COLO829 (cell line): ENCODE measurements around the gene KATNB1.
"Not testable (repeated sequence)": the region's sequence is repeated elsewhere in the genome, so short reads cannot be mapped to it uniquely, and the experiment has no call there.

ENCODE experiments used
- DNase-seq: peaks from one replicate; pipeline ENCODE4 v3.0.0; 2012; ENCODE audit warnings: low spot score

KATNB1 gene

GRCh38 chr16:57725976-57726375, 9.6 kb upstream of the KATNB1 start:
- DNase-seq: no peak

DNA sequence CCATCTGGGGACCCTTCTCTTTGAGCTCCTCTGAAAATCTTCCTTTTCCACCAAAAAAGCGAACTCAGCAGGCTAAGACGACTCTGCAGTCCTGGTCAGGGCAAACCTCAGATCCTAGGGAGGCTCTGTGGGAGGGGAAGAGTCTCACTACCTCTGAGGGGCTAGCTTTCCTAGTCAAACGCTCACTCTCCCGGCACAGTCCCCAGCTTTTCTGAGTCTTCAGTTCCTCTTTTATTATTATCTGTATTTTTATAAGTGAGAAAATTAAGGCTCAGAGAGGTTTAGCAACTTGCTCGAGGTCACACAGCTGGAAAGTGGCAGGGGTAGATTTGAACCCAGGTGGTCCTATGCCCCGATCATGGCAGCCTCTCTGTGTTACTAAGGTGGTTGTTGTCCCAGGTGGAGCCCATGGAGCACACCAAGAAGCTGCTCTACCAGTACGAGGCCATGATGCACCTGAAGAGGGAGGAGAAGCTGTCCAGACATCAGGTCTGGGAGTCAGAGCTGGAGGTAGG, 9.1 kb upstream of the KATNB1 start:
- no peak for DNase-seq

DNA sequence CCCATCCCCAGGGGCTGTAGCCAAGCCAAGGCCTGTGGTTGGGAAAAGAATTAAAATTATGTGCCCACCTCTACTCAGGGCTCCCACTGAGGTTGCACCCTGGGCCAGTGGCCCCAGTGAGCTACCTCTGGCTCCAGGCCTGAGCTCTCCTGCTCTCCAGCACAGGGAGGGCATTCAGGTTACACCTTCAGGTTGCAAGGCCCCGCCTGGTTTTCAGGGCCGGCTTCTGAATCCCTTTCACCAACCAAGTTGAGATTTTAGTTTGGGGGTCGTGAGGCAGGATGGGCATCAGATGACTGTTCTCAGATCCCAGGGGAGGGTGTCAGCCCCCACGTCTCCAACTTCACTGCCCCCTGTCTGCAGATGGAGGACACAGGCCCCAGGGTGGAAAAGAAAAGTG, 8.0 kb upstream of the KATNB1 start:
- no peak for DNase-seq

GRCh38 chr16:57728336-57729181, 7.0 kb upstream of the KATNB1 start:
- DNase-seq: no peak

GRCh38 chr16:57729182-57729484, 6.4 kb upstream of the KATNB1 start:
- DNase-seq: no peak

DNA sequence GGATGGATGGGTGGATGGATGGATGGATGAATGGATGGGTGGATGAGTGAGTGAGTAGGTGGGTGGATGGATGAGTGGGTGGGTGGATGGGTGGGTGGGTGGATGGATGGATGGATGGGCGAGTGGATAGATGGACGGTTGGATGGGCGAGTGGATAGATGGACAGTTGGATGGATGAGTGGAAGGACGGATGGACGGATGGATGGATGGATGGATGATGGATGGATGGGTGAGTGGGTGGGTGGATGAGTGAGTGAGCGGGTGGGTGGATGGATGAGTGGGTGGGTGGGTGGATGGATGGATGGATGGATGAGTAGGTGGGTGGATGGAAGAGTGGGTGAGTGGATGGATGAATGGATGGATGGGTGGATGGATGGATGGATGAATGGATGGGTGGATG, 5.7 kb upstream of the KATNB1 start:
- not testable (repeated sequence) for DNase-seq

GRCh38 chr16:57730771-57731730, 4.5 kb upstream of the KATNB1 start:
- no peak for DNase-seq

GRCh38 chr16:57732037-57732436, 3.5 kb upstream of the KATNB1 start:
- peak; percentile 8 for DNase-seq

GRCh38 chr16:57732714-57733113, 2.9 kb upstream of the KATNB1 start:
- DNase-seq: no peak

GRCh38 chr16:57734308-57734924, 1.2 kb upstream of the KATNB1 start:
- no peak for DNase-seq

DNA sequence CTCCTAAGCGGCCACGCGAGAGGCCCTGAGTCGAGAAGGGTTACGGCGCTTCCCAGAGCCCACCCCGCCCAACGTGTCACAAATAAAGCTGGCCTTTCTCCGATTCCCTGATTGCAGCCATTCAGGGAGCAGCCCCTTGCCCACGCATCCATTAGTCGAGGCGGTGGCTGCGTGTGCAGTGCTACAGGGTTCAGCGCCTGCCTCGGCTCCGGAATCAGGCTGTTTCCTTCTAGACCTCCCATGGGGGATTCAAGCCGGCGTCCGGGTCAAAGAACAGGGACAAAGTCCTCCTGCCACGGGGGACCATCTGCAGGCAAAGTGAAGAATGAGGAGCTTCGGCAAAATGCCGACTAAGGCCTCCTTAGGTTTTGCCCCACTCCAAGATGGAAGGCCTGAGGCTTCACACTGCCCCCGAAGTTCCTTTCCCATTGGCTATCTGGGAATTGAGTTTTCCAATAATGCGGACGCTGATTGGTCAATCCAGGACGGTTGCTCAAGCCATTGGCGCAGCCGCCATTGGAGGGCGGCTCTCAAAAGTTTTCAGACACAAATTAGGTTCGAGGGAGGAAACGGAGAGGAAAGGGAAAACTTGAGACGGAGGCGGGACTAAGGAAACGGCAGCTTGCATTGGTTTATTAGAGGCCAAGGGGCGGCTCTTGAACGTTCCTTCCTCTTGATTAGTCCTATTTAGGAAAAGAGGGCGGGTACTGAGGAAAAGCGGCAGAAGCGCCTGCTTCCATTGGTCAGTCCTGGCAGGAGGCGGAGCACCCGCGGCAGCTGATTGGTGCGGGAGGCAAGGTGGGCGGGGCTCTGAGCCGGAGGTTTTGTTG, 430 bp upstream of the KATNB1 start:
- peak; percentile 91 for DNase-seq

DNA sequence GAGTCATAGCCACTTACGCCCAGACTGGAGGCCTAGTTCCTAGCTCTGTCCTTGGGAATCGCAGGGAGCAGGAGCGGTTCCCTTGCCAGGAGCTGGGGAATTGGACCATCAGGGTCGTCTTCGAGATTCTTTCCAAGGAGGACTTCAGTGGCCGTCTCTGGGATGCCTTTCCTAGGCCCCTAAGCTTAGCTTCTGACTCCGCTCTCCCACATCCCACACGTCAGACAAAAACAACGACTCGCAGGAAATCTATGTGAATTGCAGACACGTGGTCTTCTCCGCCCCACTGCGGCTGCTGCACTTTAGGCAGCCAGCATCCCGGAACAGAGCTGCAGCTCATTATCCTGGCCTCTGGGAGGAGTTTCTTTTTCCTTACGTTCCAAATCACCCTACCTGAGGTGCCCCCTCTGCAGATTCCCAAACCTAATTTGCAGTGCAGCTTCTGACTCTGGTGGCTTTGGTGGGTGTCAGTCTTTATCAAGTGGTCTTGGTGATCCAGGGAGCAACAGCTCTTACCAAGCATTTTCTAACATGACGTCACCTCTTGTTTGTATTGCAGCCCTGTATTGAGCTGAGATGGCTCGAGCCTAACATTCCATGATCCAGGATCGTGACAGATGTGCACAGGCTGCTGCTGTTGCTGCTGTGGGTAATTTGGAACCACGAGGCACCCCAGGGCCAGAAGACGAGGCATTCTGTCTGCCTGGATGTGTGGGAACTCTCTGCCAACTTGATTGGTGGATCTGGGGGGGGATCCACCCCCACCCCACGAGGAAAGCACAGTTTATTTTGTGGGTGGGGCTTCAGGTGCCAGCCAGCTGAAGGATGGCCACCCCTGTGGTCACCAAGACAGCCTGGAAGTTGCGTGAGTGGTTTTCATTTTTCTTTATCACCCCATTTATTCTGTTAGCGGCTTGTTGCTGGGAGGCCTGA, 1.1 kb downstream of the KATNB1 start:
- peak; percentile 47 for DNase-seq

DNA sequence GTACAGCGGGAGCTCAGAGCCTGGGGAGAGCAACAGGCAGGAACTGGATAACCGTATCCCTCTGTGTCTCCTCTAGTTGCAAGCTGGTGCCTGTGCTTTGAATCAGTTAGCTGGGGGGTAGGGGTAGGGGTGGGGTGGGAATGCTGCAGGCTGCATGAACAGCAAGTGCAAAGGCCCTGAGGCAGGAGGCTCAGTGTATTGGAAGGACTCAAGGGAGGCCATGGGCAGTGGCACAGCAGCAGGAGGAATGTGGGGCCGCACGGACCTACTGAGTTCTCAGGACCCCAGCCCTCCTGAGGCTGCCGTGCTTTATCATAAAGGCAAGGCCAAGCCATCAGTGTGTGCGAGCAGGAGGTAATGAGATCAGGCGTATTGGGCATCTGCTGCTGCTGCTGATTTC, 3.3 kb downstream of the KATNB1 start:
- no peak for DNase-seq

DNA sequence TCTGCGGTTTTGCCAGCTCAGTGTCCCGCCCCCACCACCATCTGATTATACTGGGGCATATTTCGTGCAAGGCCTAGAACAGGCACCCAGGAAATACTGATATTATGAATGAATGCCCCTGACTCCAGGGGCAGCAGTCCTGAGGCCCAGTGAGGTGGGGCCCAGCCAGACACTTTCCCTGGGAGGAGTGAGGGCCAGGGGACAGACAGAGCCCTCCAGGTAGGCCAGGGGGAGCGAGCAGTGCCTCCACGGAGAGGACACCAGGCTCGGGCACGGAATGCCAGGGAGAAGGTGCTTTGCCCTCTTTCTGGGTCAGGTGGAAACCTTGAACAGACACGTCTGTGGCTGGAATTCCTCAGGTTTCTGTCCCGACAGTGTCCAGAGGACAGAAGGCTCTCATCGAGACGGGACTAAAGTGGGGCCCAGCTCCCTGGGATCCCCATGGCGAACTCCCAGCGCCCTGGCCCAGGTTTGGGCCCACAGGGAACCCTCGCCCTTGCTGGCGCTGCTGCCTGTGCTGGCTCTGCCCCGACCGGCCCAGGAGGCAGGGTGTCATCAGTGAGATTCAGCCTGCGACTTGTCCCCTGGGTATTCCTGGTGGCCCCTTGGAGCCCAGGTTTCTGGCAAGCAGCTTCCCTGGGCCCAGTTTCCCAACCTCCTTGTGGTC, 4.3 kb downstream of the KATNB1 start:
- DNase-seq: no peak

- no peak for DNase-seq
These were observed 5.0 kb downstream of the KATNB1 start for GRCh38 chr16:57740423-57741071.

DNA sequence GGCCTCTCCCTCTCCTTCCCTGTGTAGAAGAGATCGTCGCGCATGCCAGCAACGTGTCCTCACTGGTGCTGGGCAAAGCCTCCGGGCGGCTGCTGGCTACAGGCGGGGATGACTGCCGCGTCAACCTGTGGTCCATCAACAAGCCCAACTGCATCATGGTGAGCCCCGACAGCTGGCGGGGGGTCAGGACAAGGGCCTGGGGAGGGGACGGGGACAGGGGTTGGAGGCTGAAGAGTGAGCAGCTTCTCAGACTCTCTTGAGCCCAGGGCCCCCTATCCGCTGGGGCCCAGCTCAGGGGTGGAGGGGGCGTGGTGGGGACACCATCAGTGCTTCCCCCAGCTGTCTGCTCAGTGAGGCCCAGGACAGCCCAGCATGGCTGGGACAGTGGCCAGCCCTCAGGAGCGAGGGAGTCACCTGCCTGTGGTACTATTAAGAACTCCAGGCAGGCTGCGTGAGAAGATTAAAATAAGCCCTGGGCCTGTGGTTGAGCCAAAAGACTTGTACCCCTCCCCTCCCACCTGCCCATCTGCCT, 6.2 kb downstream of the KATNB1 start:
- no peak for DNase-seq

DNA sequence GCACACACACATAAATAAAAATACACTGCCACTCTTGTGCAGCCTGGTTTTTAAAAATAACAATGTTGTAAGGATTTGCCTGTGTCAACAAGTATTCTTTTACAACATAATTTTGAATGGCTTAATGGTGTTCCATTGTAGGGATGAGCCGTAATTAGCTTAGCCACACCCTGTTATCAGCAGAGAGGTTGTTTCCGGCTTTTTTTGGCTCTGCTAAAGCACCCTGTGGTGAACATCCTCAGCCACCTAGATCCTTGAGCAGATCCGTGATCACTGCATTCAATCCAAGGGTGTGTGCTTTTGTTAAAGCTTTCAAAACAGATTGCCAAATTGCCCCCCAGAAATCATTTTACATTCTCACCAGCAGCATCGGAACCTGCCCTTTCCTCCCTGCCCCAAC, 7.0 kb downstream of the KATNB1 start:
- no peak for DNase-seq

- DNase-seq: no peak
These were observed 7.9 kb downstream of the KATNB1 start for GRCh38 chr16:57743458-57743857.
